Subcutaneous adipose tissue (tissue), 4 donors: ENCODE measurements around the gene ACADL. TPM values are rescaled to one million over a fixed set of nuclear protein-coding genes. Genes with fewer than 3 reads are reported as not detected.

Source experiments
- CTCF ChIP-seq: fragments of 450-650 bp; IDR thresholded peaks from one replicate; pipeline ENCODE4 v1.5.1; 2016; ENCODE audit warnings: low read depth, mild to moderate bottlenecking, control low read depth, antibody characterized with exemption, moderate library complexity
- total RNA-seq, 4 donors: library from RNA; depleted of rRNA; stranded (reverse); fragments of >200 nt; gene quantifications; one replicate each; pipeline ENCODE4 v1.1.0, GENCODE V29; 2016

Gene ACADL
- 10 to 100 TPM; 15.3 to 41.8 (median 21.7) TPM for total RNA-seq

GRCh38 chr2:210224941-210225672, at the start of gene ACADL:
Gene ACADL (minus strand): TSS chr2:210225447. CDS start chr2:210225263, 184 bp downstream.
- TF ChIP-seq CTCF, result no peak

- no peak for TF ChIP-seq CTCF
These were observed 46.1 kb upstream of the ACADL start for GRCh38 chr2:210271300-210271699.

GRCh38 chr2:210269148-210269547, 43.9 kb upstream of the ACADL start:
- TF ChIP-seq CTCF, result no peak

GRCh38 chr2:210268281-210268680, 43.0 kb upstream of the ACADL start:
- TF ChIP-seq CTCF, result no peak

- no peak for TF ChIP-seq CTCF
These were observed 42.5 kb upstream of the ACADL start for GRCh38 chr2:210267698-210268097.

- no peak for TF ChIP-seq CTCF
These were observed 39.0 kb upstream of the ACADL start for GRCh38 chr2:210264282-210264681.

- no peak for TF ChIP-seq CTCF
These were observed 38.6 kb upstream of the ACADL start for GRCh38 chr2:210263841-210264240.
